Prostate gland (tissue), 2 donors: ENCODE data around the gene CCDC13. TPM values are rescaled to one million over a fixed set of nuclear protein-coding genes. Genes with fewer than 3 reads are reported as not detected.

Experiments used
- DNase-seq: peaks from one replicate; pipeline ENCODE4 v3.0.0-alpha.2; 2019; ENCODE audit warnings: low spot score
- H3K27ac ChIP-seq, 2 donors: fragments of 200-600 bp; sonication (generic); 2 replicates each; pipeline ENCODE4 v1.5.1; 2017 to 2019
- H3K27me3 ChIP-seq: fragments of 200-600 bp; sonication (generic); replicated peaks from 2 replicates; pipeline ENCODE4 v1.5.1; 2019; ENCODE audit not compliant: insufficient read depth
- H3K36me3 ChIP-seq, 2 donors: fragments of 200-600 bp; sonication (generic); 1 replicate in 1 of 2; 2 replicates in 1 of 2; pipeline versions ENCODE4 v1.5.1 to v1.8.1; 2017 to 2019
- H3K4me1 ChIP-seq: fragments of 200-600 bp; sonication (generic); replicated peaks from 2 replicates; pipeline ENCODE4 v1.5.1; 2019
- H3K4me3 ChIP-seq, 2 donors: fragments of 200-600 bp; sonication (generic); 2 replicates each; pipeline ENCODE4 v1.5.1; 2017 to 2019
- H3K9me3 ChIP-seq: fragments of 200-600 bp; sonication (generic); 2 replicates; pipeline ENCODE4 v1.5.1; 2017
- POLR2A ChIP-seq: fragments of 450-650 bp; IDR thresholded peaks from one replicate; pipeline ENCODE4 v1.6.1; 2016; ENCODE audit warnings: antibody characterized with exemption, mild to moderate bottlenecking
- POLR2AphosphoS5 ChIP-seq: sonication (generic); formaldehyde crosslinking; IDR thresholded peaks from one replicate; pipeline ENCODE4 v1.6.1; 2017; ENCODE audit warnings: antibody characterized with exemption
- WGBS: methylation state at CpG from one replicate; pipeline ENCODE4 v1.1.5; 2018; 5-methylcytosine and 5-hydroxymethylcytosine counted together
- intact Hi-C: fragments of 100-400 bp; cut with DNase I; formaldehyde crosslinking; loops from one replicate; pipeline ENCODE4 v1.14.2; 2022
- total RNA-seq, 2 donors: library from RNA; depleted of rRNA; stranded (reverse); fragments of >200 nt; gene quantifications; one replicate each; pipeline ENCODE4 v1.1.0, GENCODE V29; 2016
- TF ChIP-seq, protein P1 (sequence below), 4 experiments: fragments of 200-600 bp in 2 of 4; fragments of 450-650 bp in 2 of 4; sonication (generic) in 2 of 4; IDR thresholded peaks; 1 replicate in 3 of 4; 2 replicates in 1 of 4; pipeline ENCODE4 v1.5.1; 2016 to 2019; ENCODE audit warnings: antibody characterized with exemption in 4 of 4, mild to moderate bottlenecking in 2 of 4, moderate library complexity in 2 of 4

CCDC13 gene
- total RNA-seq, 2 donors from 2014 or later = 2.4 to 6.5 TPM

DNA sequence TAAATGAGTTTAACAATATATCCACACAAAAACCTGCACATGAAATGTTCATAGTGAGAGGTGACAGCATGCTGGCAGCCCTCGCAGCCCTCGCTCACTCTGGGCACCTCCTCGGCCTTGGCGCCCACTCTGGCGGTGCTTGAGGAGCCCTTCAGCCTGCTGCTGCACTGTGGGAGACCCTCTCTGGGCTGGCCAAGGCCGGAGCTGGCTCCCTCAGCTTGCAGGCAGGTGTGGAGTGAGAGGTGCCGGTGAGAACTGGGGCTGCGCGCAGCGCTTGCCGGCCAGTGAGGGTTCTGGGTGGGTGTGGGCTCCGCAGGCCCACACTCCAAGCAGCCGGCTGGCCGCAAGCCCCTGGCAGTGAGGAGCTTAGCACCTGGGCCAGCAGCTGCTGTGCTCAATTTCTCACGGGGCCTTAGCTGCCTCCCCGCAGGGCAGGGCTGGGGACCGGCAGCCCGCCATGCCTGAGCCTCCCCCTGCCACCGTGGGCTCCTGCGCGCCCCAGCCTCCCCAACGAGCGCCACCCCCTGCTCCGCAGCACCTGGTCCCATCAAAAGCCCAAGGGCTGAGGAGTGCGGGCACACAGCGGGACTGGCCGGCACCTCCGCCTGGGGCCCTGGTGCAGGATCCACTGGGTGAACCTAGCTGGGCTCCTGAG is 3.4 kb downstream of the CCDC13 start:
- H3K36me3 ChIP-seq = no peaks in the 10 kb centered on the region
- no peaks in the 10 kb centered on the region for H3K9me3 ChIP-seq
- no peaks in the 10 kb centered on the region for H3K27me3 ChIP-seq
- H3K4me3 ChIP-seq = no peak overlapping the region
- intact Hi-C loops = no loop called here
- 97% methylated on average over 26 of the region's 28 CpGs for WGBS
- no peaks in the 10 kb centered on the region for H3K4me1 ChIP-seq
- no peak overlapping the region for H3K27ac ChIP-seq
- TF ChIP-seq POLR2A (no peak), POLR2AphosphoS5 (no peak)
- TF ChIP-seq, protein P1, sequence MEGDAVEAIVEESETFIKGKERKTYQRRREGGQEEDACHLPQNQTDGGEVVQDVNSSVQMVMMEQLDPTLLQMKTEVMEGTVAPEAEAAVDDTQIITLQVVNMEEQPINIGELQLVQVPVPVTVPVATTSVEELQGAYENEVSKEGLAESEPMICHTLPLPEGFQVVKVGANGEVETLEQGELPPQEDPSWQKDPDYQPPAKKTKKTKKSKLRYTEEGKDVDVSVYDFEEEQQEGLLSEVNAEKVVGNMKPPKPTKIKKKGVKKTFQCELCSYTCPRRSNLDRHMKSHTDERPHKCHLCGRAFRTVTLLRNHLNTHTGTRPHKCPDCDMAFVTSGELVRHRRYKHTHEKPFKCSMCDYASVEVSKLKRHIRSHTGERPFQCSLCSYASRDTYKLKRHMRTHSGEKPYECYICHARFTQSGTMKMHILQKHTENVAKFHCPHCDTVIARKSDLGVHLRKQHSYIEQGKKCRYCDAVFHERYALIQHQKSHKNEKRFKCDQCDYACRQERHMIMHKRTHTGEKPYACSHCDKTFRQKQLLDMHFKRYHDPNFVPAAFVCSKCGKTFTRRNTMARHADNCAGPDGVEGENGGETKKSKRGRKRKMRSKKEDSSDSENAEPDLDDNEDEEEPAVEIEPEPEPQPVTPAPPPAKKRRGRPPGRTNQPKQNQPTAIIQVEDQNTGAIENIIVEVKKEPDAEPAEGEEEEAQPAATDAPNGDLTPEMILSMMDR (IDR thresholded peaks at IDR 0.05) = no peak
- no peak for DNase-seq

GRCh38 chr3:42764561-42765295 is 8.3 kb downstream of the CCDC13 start:
- TF ChIP-seq POLR2A = no peak
- TF ChIP-seq, protein P1 (IDR thresholded peaks at IDR 0.05) = no peak
- no peak for TF ChIP-seq POLR2AphosphoS5
- Histone ChIP-seq H3K27ac (no peak overlapping the region), H3K27me3 (no peaks in the 10 kb centered on the region), H3K4me3 (no peak overlapping the region), H3K4me1 (no peaks in the 10 kb centered on the region), H3K9me3 (no peaks in the 10 kb centered on the region), H3K36me3 (no peaks in the 10 kb centered on the region)
- intact Hi-C loops = no loop called here
- 83% methylated on average over 3 of the region's 3 CpGs for WGBS
- DNase-seq = no peak

- TF ChIP-seq, protein P1 (IDR thresholded peaks at IDR 0.05) = no peak
- no peak for TF ChIP-seq POLR2AphosphoS5
- TF ChIP-seq POLR2A = no peak
- 53% methylated on average over 3 of the region's 3 CpGs for WGBS
- no peak for DNase-seq
Observed at GRCh38 chr3:42764115-42764514, 8.9 kb downstream of the CCDC13 start.

DNA sequence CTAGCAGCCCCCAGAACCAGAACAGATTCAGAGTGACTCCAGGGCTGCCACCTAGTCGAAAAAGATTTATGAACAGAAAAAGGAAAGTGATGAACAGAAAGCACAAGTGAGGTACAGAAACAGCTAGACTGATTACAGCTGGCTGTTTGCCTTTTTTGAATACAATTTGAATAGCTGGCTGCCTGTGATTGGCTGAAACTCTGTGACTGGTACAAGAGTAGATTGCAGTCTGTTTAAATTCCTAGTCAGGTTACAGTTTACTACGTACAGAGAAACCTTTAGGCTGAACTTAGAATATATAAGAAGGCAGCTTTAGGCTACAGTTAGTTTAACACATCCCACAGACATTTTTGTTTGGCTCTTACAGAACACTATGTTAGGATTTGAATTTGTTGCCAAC is 10.0 kb downstream of the CCDC13 start:
- intact Hi-C loops = no loop called here
- Histone ChIP-seq H3K36me3 (no peaks in the 10 kb centered on the region), H3K4me1 (no peaks in the 10 kb centered on the region), H3K27me3 (no peaks in the 10 kb centered on the region), H3K9me3 (no peaks in the 10 kb centered on the region), H3K27ac (no peak overlapping the region), H3K4me3 (no peak overlapping the region)
- no peak for DNase-seq
- WGBS = 39% methylated on average over 2 of the region's 2 CpGs
- TF ChIP-seq POLR2AphosphoS5 = no peak
- TF ChIP-seq POLR2A = no peak
- TF ChIP-seq, protein P1 (IDR thresholded peaks at IDR 0.05) = no peak

More at GRCh38 chr3:42764115-42764514, 8.9 kb downstream of the CCDC13 start:
- H3K27me3 ChIP-seq = no peaks in the 10 kb centered on the region
- no peaks in the 10 kb centered on the region for H3K4me1 ChIP-seq
- H3K36me3 ChIP-seq = no peaks in the 10 kb centered on the region
- no peaks in the 10 kb centered on the region for H3K9me3 ChIP-seq
- H3K4me3 ChIP-seq = no peak overlapping the region
- H3K27ac ChIP-seq = no peak overlapping the region
- intact Hi-C loops = no loop called here
